Measurements from ENCODE around the gene DDI1. TPM values are rescaled to one million over a fixed set of nuclear protein-coding genes. Genes with fewer than 3 reads are reported as not detected.
A peak's percentile ranks its signal among the peaks of the same experiment; 100 is the strongest.

DDI1 gene
- total RNA-seq, 1 donor from 2014 or later = not detected

DNA sequence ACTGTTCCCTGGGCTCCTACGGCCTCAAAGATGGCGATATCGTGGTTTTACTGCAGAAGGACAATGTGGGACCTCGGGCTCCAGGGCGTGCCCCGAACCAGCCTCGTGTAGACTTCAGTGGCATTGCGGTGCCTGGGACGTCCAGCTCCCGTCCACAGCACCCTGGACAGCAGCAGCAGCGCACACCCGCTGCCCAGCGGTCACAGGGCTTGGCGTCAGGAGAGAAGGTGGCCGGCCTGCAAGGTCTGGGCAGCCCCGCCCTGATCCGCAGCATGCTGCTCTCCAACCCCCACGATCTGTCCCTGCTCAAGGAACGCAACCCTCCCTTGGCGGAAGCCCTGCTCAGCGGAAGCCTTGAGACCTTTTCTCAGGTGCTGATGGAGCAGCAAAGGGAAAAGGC lies 555 bp downstream of the DDI1 start:
- Mint-ChIP-seq H3K4me1 (ENCODE audit: low read depth, unreplicated experiment) (no peaks in the 10 kb centered on the region), H3K9me3 (ENCODE audit: unreplicated experiment) (no peaks in the 10 kb centered on the region), H3K4me3 (ENCODE audit: unreplicated experiment) (no peak overlapping the region), H3K27me3 (ENCODE audit: low read depth, unreplicated experiment) (no peaks in the 10 kb centered on the region), H3K36me3 (ENCODE audit: low read depth, unreplicated experiment) (peaks cover 5% of the 10 kb centered on the region), H3K27ac (ENCODE audit: unreplicated experiment) (no peak overlapping the region)
- Histone ChIP-seq H3K36me3 (ENCODE audit: insufficient read depth, low read length) (no peaks in the 10 kb centered on the region), H3K27ac (ENCODE audit: low read depth, low read length) (no peak overlapping the region), H3K4me1 (ENCODE audit: insufficient read depth, low read length) (peaks cover 5% of the 10 kb centered on the region), H3K79me2 (ENCODE audit: insufficient read depth, low read length) (no peaks in the 10 kb centered on the region), H4K20me1 (ENCODE audit: insufficient read depth, low read length) (no peaks in the 10 kb centered on the region), H3K4me2 (ENCODE audit: low read length) (no peak overlapping the region), H2AFZ (ENCODE audit: low read depth, low read length) (no peak overlapping the region), H3K4me3 (ENCODE audit: insufficient read depth, low read depth, low read length) (no peak overlapping the region), H3K9me3 (ENCODE audit: insufficient read depth, low read depth, low read length) (no peaks in the 10 kb centered on the region), H3K9ac (ENCODE audit: low read length) (no peak overlapping the region), H3K27me3 (ENCODE audit: insufficient read depth, low read length) (no peaks in the 10 kb centered on the region)
- DNase-seq (ENCODE audit: low read depth) = no peak
- TF ChIP-seq, protein P1, sequence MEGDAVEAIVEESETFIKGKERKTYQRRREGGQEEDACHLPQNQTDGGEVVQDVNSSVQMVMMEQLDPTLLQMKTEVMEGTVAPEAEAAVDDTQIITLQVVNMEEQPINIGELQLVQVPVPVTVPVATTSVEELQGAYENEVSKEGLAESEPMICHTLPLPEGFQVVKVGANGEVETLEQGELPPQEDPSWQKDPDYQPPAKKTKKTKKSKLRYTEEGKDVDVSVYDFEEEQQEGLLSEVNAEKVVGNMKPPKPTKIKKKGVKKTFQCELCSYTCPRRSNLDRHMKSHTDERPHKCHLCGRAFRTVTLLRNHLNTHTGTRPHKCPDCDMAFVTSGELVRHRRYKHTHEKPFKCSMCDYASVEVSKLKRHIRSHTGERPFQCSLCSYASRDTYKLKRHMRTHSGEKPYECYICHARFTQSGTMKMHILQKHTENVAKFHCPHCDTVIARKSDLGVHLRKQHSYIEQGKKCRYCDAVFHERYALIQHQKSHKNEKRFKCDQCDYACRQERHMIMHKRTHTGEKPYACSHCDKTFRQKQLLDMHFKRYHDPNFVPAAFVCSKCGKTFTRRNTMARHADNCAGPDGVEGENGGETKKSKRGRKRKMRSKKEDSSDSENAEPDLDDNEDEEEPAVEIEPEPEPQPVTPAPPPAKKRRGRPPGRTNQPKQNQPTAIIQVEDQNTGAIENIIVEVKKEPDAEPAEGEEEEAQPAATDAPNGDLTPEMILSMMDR (IDR thresholded peaks at IDR 0.05; ENCODE audit: insufficient read depth, low read depth, low read length) = no peak
- no peak for TF ChIP-seq EZH2 (IDR thresholded peaks at IDR 0.05; ENCODE audit: insufficient read depth, low read length)
- no peak for FAIRE-seq

DNA sequence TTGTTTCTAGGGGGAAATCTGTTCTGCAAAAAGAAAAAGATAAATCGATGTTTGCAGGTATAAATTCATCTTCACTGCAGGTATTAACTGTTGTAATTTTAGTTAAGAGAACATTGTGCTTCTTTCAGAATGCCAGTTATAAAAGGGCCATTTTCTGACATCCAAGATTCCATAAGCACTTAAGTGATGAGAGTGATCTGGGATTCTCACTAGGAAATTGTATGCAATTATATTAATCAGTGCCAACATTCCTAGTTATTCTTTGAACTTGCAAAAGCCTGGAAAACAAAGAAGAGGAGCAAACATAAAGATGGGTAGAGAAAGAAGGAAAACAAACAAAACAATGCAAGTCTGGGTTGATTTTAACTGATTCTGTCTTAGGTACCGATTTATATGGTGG lies 5.4 kb downstream of the DDI1 start:
- Mint-ChIP-seq H3K36me3 (ENCODE audit: low read depth, unreplicated experiment) (peaks cover 2% of the 10 kb centered on the region), H3K27ac (ENCODE audit: unreplicated experiment) (no peak overlapping the region)

DNA sequence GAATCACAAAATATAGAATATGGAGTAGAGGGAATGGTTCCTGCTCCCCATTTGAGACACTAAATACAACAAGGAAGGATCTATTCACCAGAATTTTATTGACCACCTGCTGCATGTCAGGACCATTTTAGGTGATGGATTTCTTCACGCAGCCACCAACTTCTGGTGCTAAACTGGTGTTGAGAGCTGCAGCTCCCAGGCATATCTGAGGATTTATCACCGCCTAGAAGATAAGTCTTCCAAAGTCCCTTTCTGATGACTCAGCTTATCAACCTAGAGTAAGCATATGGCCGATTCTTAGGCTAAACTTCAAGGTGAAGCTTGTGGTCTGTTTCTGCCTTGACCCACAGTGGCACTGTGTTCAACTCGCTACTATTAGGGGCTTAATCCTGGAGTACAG lies 6.7 kb downstream of the DDI1 start:
- H3K27ac ChIP-seq (ENCODE audit: low read depth, low read length) = no peak overlapping the region
- Mint-ChIP-seq H3K4me3 (ENCODE audit: unreplicated experiment) (no peak overlapping the region), H3K27ac (ENCODE audit: unreplicated experiment) (no peak overlapping the region), H3K27me3 (ENCODE audit: low read depth, unreplicated experiment) (no peaks in the 10 kb centered on the region), H3K9me3 (ENCODE audit: unreplicated experiment) (peaks cover 1% of the 10 kb centered on the region), H3K4me1 (ENCODE audit: low read depth, unreplicated experiment) (peaks cover 4% of the 10 kb centered on the region), H3K36me3 (ENCODE audit: low read depth, unreplicated experiment) (no peaks in the 10 kb centered on the region)
- no peaks in the 10 kb centered on the region for H3K4me1 ChIP-seq (ENCODE audit: insufficient read depth, low read length)
- H3K4me2 ChIP-seq (ENCODE audit: low read length) = no peak overlapping the region
- FAIRE-seq = no peak
- no peaks in the 10 kb centered on the region for H4K20me1 ChIP-seq (ENCODE audit: insufficient read depth, low read length)
- no peaks in the 10 kb centered on the region for H3K27me3 ChIP-seq (ENCODE audit: insufficient read depth, low read length)
- TF ChIP-seq, protein P1 (IDR thresholded peaks at IDR 0.05; ENCODE audit: insufficient read depth, low read depth, low read length) = no peak
- TF ChIP-seq EZH2 (IDR thresholded peaks at IDR 0.05; ENCODE audit: insufficient read depth, low read length) = no peak
- H3K36me3 ChIP-seq (ENCODE audit: insufficient read depth, low read length) = no peaks in the 10 kb centered on the region
- DNase-seq (ENCODE audit: low read depth) = peak; percentile 10
- no peaks in the 10 kb centered on the region for H3K9me3 ChIP-seq (ENCODE audit: insufficient read depth, low read depth, low read length)
- H3K9ac ChIP-seq (ENCODE audit: low read length) = no peak overlapping the region
- H3K79me2 ChIP-seq (ENCODE audit: insufficient read depth, low read length) = no peaks in the 10 kb centered on the region
- H2AFZ ChIP-seq (ENCODE audit: low read depth, low read length) = no peak overlapping the region
- H3K4me3 ChIP-seq (ENCODE audit: insufficient read depth, low read depth, low read length) = no peak overlapping the region

More for the DNA sequence above, 5.4 kb downstream of the DDI1 start:
- no peaks in the 10 kb centered on the region for H3K9me3 ChIP-seq (ENCODE audit: insufficient read depth, low read depth, low read length)
- DNase-seq (ENCODE audit: low read depth) (no peak), FAIRE-seq (no peak)
- Mint-ChIP-seq H3K4me3 (ENCODE audit: unreplicated experiment) (no peak overlapping the region), H3K27me3 (ENCODE audit: low read depth, unreplicated experiment) (no peaks in the 10 kb centered on the region), H3K4me1 (ENCODE audit: low read depth, unreplicated experiment) (peaks cover 4% of the 10 kb centered on the region), H3K9me3 (ENCODE audit: unreplicated experiment) (no peaks in the 10 kb centered on the region)
- no peak overlapping the region for H3K4me2 ChIP-seq (ENCODE audit: low read length)
- no peaks in the 10 kb centered on the region for H3K4me1 ChIP-seq (ENCODE audit: insufficient read depth, low read length)
- H3K79me2 ChIP-seq (ENCODE audit: insufficient read depth, low read length) = no peaks in the 10 kb centered on the region
- H2AFZ ChIP-seq (ENCODE audit: low read depth, low read length) = no peak overlapping the region
- no peaks in the 10 kb centered on the region for H3K27me3 ChIP-seq (ENCODE audit: insufficient read depth, low read length)
- no peaks in the 10 kb centered on the region for H4K20me1 ChIP-seq (ENCODE audit: insufficient read depth, low read length)
- H3K27ac ChIP-seq (ENCODE audit: low read depth, low read length) = no peak overlapping the region
- TF ChIP-seq EZH2 (IDR thresholded peaks at IDR 0.05; ENCODE audit: insufficient read depth, low read length) = no peak
- TF ChIP-seq, protein P1 (IDR thresholded peaks at IDR 0.05; ENCODE audit: insufficient read depth, low read depth, low read length) = no peak
- H3K36me3 ChIP-seq (ENCODE audit: insufficient read depth, low read length) = no peaks in the 10 kb centered on the region
- H3K9ac ChIP-seq (ENCODE audit: low read length) = no peak overlapping the region
- H3K4me3 ChIP-seq (ENCODE audit: insufficient read depth, low read depth, low read length) = no peak overlapping the region

Data from astrocyte (in vitro differentiated cells and primary cell).